Motor neuron (in vitro differentiated cells): ENCODE results near the gene SCFD2. TPM values are rescaled to one million over a fixed set of nuclear protein-coding genes. Genes with fewer than 3 reads are reported as not detected.
"Not testable (repeated sequence)": the region's sequence is repeated elsewhere in the genome, so short reads cannot be mapped to it uniquely, and the experiment has no call there.

ENCODE experiments used
- ATAC-seq, 8 experiments: fragments of 200-7000 bp; cut with Tn5 transposase; replicated peaks in 6 of 8; 2 replicates each; pipeline ENCODE4 v1.8.0; 2021; ENCODE audit warnings: mild to moderate bottlenecking in 8 of 8, moderate library complexity in 8 of 8
- H3K27ac ChIP-seq, 2 donors: fragments of 250-450 bp; sonication (Bioruptor Pico); 2 replicates each; pipeline ENCODE4 v1.9.0; 2021; ENCODE audit warnings: antibody characterized with exemption in 2 of 2, mild to moderate bottlenecking in 2 of 2, moderate library complexity in 1 of 2
- H3K4me1 ChIP-seq, 2 donors: fragments of 250-450 bp; sonication (Bioruptor Pico); replicated peaks in 1 of 2; 2 replicates each; pipeline ENCODE4 v1.6.1; 2021; ENCODE audit warnings: antibody characterized with exemption in 2 of 2, mild to moderate bottlenecking in 2 of 2, moderate library complexity in 1 of 2
- H3K4me3 ChIP-seq, 5 donors: fragments of 250-450 bp; sonication (Bioruptor Pico); 2 replicates each; pipeline ENCODE4 v1.9.0; 2021; ENCODE audit warnings: antibody characterized with exemption in 5 of 5, mild to moderate bottlenecking in 5 of 5, moderate library complexity in 4 of 5
- WGBS, 10 experiments: fragments of 450-650 bp; shearing (Covaris generic); methylation state at CpG; one replicate each; pipeline ENCODE4 v1.0.0; 2022; 5-methylcytosine and 5-hydroxymethylcytosine counted together
- in situ Hi-C, 9 experiments: fragments of 400-800 bp; cut with MboI; loops; one replicate each; pipeline ENCODE4 v1.15.0; 2021; ENCODE audit warnings: low sequenced_read_pairs in 9 of 9, low pct_unique_long_range_greater_than_20kb in 2 of 9; ENCODE audit not compliant: unreplicated experiment in 9 of 9
- total RNA-seq, 8 experiments: library from RNA; unstranded; fragments of 300-600 nt; gene quantifications; 2 replicates each; pipeline versions ENCODE4 v1.2.3 to v1.2.4, GENCODE V29; 2022

SCFD2 gene
- total RNA-seq, 8 experiments from 2014 or later = 9.0 to 40.3 (median 21.1) TPM

GRCh38 chr4:53193111-53193510 lies 172.8 kb downstream of the SCFD2 start:
- in situ Hi-C loops = loop anchor here in 4 of 9 experiments (10.0 to 25.0 kb wide), 3 partner anchors 181 to 1044 kb away; partner anchors contain the start of gene PDGFRA (in 1 of the 4)

GRCh38 chr4:53192496-53192895 lies 173.4 kb downstream of the SCFD2 start:
- ATAC-seq = no peak
- Histone ChIP-seq H3K27ac (no peak overlapping the region), H3K4me3 (no peak overlapping the region), H3K4me1 (no peaks in the 10 kb centered on the region)
- in situ Hi-C loops = loop anchor here in 4 of 9 experiments (10.0 to 25.0 kb wide), 3 partner anchors 180 to 1045 kb away; partner anchors contain the start of gene PDGFRA (in 1 of the 4)
- WGBS, 10 experiments = 67 to 100% (median 89%) methylated on average over 2 to 3 of the region's 3 CpGs

More at GRCh38 chr4:53193111-53193510, 172.8 kb downstream of the SCFD2 start:
- Histone ChIP-seq H3K4me1 (no peaks in the 10 kb centered on the region), H3K27ac (no peak overlapping the region), H3K4me3 (no peak overlapping the region)
- 86 to 100% (median 96%) methylated on average over 1 of the region's 1 CpG; no CpG with 5 or more reads in 4 of the 10 experiments for WGBS, 10 experiments
- no peak for ATAC-seq

- Histone ChIP-seq H3K27ac (no peak overlapping the region), H3K4me1 (no peaks in the 10 kb centered on the region), H3K4me3 (no peak overlapping the region)
- WGBS, 10 experiments = 63 to 100% (median 90%) methylated on average over 1 to 4 of the region's 4 CpGs
- ATAC-seq = no peak
- in situ Hi-C loops = loop anchor here in 4 of 9 experiments (10.0 to 25.0 kb wide), 3 partner anchors 180 to 1045 kb away; partner anchors contain the start of gene PDGFRA (in 1 of the 4)
Observed at GRCh38 chr4:53191997-53192396, 173.9 kb downstream of the SCFD2 start.

- in situ Hi-C loops = loop anchor here in 3 of 9 experiments (25.0 kb wide), 2 partner anchors 177 to 1048 kb away; partner anchors contain the start of gene PDGFRA (in 1 of the 3)
- Histone ChIP-seq H3K4me1 (no peaks in the 10 kb centered on the region), H3K27ac (no peak overlapping the region), H3K4me3 (no peak overlapping the region)
- no peak for ATAC-seq
- WGBS, 10 experiments = 0 to 100% (median 67%) methylated on average over 1 of the region's 1 CpG; no CpG with 5 or more reads in 1 of the 10 experiments
Observed at GRCh38 chr4:53189011-53189410, 176.8 kb downstream of the SCFD2 start.

GRCh38 chr4:53186714-53187358 lies 179.0 kb downstream of the SCFD2 start:
- Histone ChIP-seq H3K27ac (no peak overlapping the region), H3K4me1 (no peaks in the 10 kb centered on the region), H3K4me3 (no peak overlapping the region)
- 55 to 97% (median 87%) methylated on average over 3 to 4 of the region's 4 CpGs for WGBS, 10 experiments
- no peak for ATAC-seq
- in situ Hi-C loops = loop anchor here in 3 of 9 experiments (25.0 kb wide), 2 partner anchors 175 to 1050 kb away; partner anchors contain the start of gene PDGFRA (in 1 of the 3)

- in situ Hi-C loops = loop anchor here in 3 of 9 experiments (25.0 kb wide), 2 partner anchors 174 to 1051 kb away; partner anchors contain the start of gene PDGFRA (in 1 of the 3)
- whole genome bisulfite sequencing, 10 experiments = 41 to 98% (median 83%) methylated on average over 1 to 4 of the region's 4 CpGs
- H3K4me3 ChIP-seq = no peak overlapping the region
Observed at GRCh38 chr4:53185869-53186585, 179.8 kb downstream of the SCFD2 start.

GRCh38 chr4:53183754-53184153 lies 182.1 kb downstream of the SCFD2 start:
- H3K4me3 ChIP-seq = no peak overlapping the region
- no peaks in the 10 kb centered on the region for H3K4me1 ChIP-seq
- no peak overlapping the region for H3K27ac ChIP-seq
- no peak for ATAC-seq
- in situ Hi-C loops = loop anchor here in 3 of 9 experiments (25.0 kb wide), 2 partner anchors 171 to 1054 kb away; partner anchors contain the start of gene PDGFRA (in 1 of the 3)
- WGBS, 10 experiments = 83 to 100% (median 100%) methylated on average over 1 to 2 of the region's 2 CpGs; no CpG with 5 or more reads in 2 of the 10 experiments

More at GRCh38 chr4:53185869-53186585, 179.8 kb downstream of the SCFD2 start:
- ATAC-seq = no peak
- no peak overlapping the region for H3K27ac ChIP-seq
- H3K4me1 ChIP-seq = no peaks in the 10 kb centered on the region

- H3K27ac ChIP-seq, H3K4me3 ChIP-seq, ATAC-seq, H3K4me1 ChIP-seq: not testable (repeated sequence)
- in situ Hi-C loops = loop anchor here in 3 of 9 experiments (25.0 kb wide), 2 partner anchors 165 to 1060 kb away; partner anchors contain the start of gene PDGFRA (in 1 of the 3)
- WGBS, 10 experiments = 80 to 100% (median 92%) methylated on average over 1 of the region's 4 CpGs; no CpG with 5 or more reads in 6 of the 10 experiments
Observed at GRCh38 chr4:53177751-53178150, 188.1 kb downstream of the SCFD2 start.

GRCh38 chr4:53175640-53176039 lies 190.2 kb downstream of the SCFD2 start:
- H3K27ac ChIP-seq = no peak overlapping the region
- no peak overlapping the region for H3K4me3 ChIP-seq
- in situ Hi-C loops = loop anchor here in 3 of 9 experiments (25.0 kb wide), 2 partner anchors 163 to 1062 kb away; partner anchors contain the start of gene PDGFRA (in 1 of the 3)
- no peak for ATAC-seq
- H3K4me1 ChIP-seq = no peaks in the 10 kb centered on the region

GRCh38 chr4:53174823-53175222 lies 191.0 kb downstream of the SCFD2 start:
- ATAC-seq = no peak
- H3K27ac ChIP-seq = no peak overlapping the region
- no peaks in the 10 kb centered on the region for H3K4me1 ChIP-seq
- in situ Hi-C loops = loop anchor here in 3 of 9 experiments (25.0 kb wide), 2 partner anchors 163 to 1062 kb away; partner anchors contain the start of gene PDGFRA (in 1 of the 3)
- 51 to 89% (median 82%) methylated on average over 2 to 3 of the region's 3 CpGs; no CpG with 5 or more reads in 3 of the 10 experiments for WGBS, 10 experiments
- no peak overlapping the region for H3K4me3 ChIP-seq

- 93 to 100% (median 100%) methylated on average over 1 of the region's 1 CpG; no CpG with 5 or more reads in 1 of the 10 experiments for WGBS, 10 experiments
- no peak overlapping the region for H3K27ac ChIP-seq
- in situ Hi-C loops = no loop called here
Observed at GRCh38 chr4:53173576-53173975, 192.3 kb downstream of the SCFD2 start.

GRCh38 chr4:53171797-53172196 lies 194.1 kb downstream of the SCFD2 start:
- Histone ChIP-seq H3K27ac (no peak overlapping the region), H3K4me3 (no peak overlapping the region), H3K4me1 (no peaks in the 10 kb centered on the region)
- no peak for ATAC-seq
- in situ Hi-C loops = no loop called here
- 97 to 100% (median 100%) methylated on average over 2 to 3 of the region's 3 CpGs; no CpG with 5 or more reads in 2 of the 10 experiments for WGBS, 10 experiments

More at GRCh38 chr4:53173576-53173975, 192.3 kb downstream of the SCFD2 start:
- no peak overlapping the region for H3K4me3 ChIP-seq
- H3K4me1 ChIP-seq = no peaks in the 10 kb centered on the region
- ATAC-seq = no peak
